NCI-H2081 treated with DMSO at 0.1 percent for 48 hours (cell line): ENCODE results near the gene HLCS.
A peak's percentile ranks its signal among the peaks of the same experiment; 100 is the strongest.
"Not testable (repeated sequence)": the region's sequence is repeated elsewhere in the genome, so short reads cannot be mapped to it uniquely, and the experiment has no call there.

Experiments
- DNase-seq: peaks from one replicate; lab custom pipeline; 2025; lab: John Stamatoyannopoulos, UW

The HLCS gene

GRCh38 chr21:36955783-36956182 lies 10.7 kb downstream of the HLCS start:
- DNase-seq = no peak

DNA sequence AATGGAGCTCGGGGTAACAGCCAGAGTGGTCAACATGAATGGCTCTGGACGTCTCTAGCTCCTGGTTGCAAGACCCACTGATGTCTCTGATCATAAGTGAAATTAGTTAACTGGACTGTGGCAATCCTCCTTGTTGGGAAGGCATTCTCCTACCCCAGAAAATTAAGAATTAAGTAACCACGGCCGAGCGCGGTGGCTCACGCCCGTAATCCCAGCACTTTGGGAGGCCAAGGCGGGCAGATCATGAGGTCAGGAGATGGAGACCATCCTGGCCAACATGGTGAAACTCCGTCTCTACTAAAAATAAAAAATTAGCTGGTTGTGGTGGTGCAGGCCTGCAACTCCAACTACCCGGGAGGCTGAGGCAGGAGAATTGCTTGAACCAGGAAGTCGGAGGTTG lies 14.1 kb downstream of the HLCS start:
- DNase-seq = not testable (repeated sequence)

GRCh38 chr21:36949171-36950141 lies 17.0 kb downstream of the HLCS start:
- DNase-seq = no peak

- no peak for DNase-seq
Measured at GRCh38 chr21:36948686-36949085, 17.8 kb downstream of the HLCS start.

- no peak for DNase-seq
Measured at GRCh38 chr21:36946949-36947356, 19.5 kb downstream of the HLCS start.

DNA sequence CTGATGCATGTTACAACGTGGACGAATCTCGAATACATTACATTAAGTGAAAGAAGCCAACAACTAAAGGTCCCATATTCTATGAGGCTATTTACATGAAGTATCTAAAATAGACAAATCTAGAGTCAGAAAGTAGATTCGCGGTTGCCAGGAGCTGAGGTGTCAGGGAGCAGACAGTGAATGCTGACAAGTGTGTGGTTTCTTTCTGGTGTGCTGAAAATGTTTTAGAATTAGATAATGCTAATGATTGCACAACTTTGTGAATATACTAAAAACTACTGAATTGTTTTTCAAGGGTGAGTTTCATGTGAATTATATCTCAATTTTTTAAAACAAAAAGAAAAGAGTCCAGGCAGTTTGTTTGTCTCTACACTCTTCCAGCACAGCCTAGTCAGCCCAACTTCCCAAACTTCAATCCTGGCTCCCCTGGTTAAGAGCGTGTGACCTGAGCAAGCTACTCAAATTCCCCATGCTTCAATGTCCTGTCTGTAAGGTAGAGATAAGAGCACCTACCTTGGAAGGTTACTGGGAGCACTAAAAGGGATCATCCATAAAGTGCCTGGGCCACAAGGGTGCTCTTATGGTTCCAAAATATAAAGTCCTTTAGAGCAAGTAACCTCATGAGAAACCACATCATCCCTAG lies 20.9 kb downstream of the HLCS start:
- no peak for DNase-seq

- no peak for DNase-seq
Measured at GRCh38 chr21:36936361-36937135, 29.9 kb downstream of the HLCS start.

GRCh38 chr21:36934864-36935420 lies 31.5 kb downstream of the HLCS start:
- no peak for DNase-seq

GRCh38 chr21:36932161-36932816 lies 34.2 kb downstream of the HLCS start:
- no peak for DNase-seq

- DNase-seq = no peak
Measured at GRCh38 chr21:36929622-36930021, 36.8 kb downstream of the HLCS start.

- no peak for DNase-seq
Measured at GRCh38 chr21:36928960-36929359, 37.5 kb downstream of the HLCS start.

- peak; percentile 16 for DNase-seq
Measured at GRCh38 chr21:36927719-36928117, 38.8 kb downstream of the HLCS start.

- DNase-seq = no peak
Measured at GRCh38 chr21:36926989-36927718, 39.3 kb downstream of the HLCS start.

DNA sequence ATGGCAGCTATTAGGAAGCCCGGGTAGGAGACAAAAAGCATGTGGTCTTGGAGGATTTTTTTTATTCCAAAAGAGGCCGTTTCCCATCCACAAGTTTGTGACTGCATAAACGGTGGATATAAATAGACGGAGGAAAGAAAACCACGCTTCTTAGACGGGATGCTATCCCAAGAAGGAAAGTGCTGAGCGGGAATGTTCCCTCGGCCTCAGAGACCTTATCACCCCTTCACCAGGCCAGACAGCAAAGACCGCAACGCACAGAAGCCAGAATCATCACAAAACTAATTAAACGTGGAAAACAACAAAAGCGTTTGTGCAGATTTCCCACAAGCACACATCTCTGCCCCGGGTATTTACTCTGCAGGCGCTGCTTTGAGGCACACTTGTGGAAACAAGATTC lies 43.2 kb downstream of the HLCS start:
- no peak for DNase-seq

- no peak for DNase-seq
Measured at GRCh38 chr21:36922861-36923260, 43.6 kb downstream of the HLCS start.

DNA sequence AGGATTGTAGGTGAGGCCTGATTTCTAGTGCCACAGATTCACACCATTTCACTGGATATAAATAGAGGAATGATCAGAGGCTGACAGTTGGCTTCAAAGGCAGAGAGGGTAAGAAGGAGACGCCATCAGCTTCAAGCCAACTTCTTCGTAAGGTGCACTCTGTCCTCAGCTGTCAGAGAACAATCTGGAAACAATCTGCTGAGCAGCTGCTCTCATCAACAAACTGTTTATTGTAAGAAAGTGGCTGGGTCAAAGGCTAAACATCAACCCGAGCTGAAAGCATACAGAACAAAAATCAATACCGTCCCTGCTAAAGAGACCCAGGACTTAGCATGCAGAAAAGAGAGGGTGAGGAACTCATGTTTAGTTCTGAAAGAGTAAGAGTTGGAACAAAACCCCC lies 48.2 kb downstream of the HLCS start:
- DNase-seq = no peak

- no peak for DNase-seq
Measured at GRCh38 chr21:36917471-36918158, 48.9 kb downstream of the HLCS start.

DNA sequence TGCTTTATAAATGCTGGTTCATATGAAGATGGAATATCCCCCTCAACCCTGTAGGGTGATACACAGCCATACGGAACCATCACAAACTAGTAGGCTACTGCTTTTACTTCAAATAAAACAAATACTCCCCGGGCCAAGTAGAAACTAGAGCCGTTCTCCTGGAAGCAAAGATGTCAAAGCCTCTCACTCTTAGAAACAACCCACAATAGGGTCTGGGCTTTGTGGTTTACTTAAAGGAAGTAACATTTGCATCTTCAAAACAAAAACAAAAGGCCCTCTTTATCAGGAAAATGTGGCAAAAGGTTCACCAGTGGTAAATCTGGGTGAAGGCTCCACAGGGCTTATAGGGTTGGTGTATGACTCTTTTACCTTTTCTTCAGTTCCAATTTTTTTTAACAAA lies 49.8 kb downstream of the HLCS start:
- no peak for DNase-seq

DNA sequence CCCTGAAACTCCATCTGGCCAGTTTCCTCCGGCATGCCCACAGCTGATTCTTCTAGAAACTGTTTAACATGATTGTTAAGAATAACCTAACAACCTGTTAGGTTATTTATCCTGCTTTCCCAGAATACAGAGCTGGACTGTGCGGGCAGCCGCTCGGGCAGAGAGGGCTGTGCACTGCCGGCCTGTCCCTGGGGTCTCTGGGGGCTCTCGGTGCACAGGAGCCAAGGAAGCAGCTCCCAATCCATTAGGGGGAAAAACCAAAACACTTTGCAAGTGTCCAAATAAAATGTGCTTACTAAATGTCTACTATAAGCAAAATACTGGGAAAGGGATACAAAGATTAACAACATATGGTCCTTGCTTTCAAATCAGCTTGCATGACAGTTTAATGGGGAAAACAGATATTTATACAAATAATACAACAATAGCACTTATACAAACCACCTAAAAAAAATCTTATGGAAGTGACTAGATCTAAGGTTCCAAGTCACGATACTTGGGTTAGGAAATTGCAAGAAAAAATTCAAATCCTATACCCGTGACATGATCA lies 50.7 kb downstream of the HLCS start:
- no peak for DNase-seq
